Suprapubic skin (tissue), 3 donors: Measurements from ENCODE around the gene GYPC.

Experiments used
- EP300 ChIP-seq: sonication (generic); formaldehyde crosslinking; IDR thresholded peaks from one replicate; pipeline ENCODE4 v1.6.1; 2017; ENCODE audit warnings: antibody characterized with exemption
- POLR2A ChIP-seq, 2 donors: fragments of 450-650 bp; IDR thresholded peaks; one replicate each; pipeline ENCODE4 v1.6.1; 2017; ENCODE audit warnings: antibody characterized with exemption in 2 of 2, mild to moderate bottlenecking in 2 of 2, moderate library complexity in 2 of 2
- TF ChIP-seq, protein P1 (sequence below), 2 donors: fragments of 200-600 bp in 1 of 2; fragments of 450-650 bp in 1 of 2; sonication (generic) in 1 of 2; IDR thresholded peaks; one replicate each; pipeline ENCODE4 v1.5.1; 2016 to 2019; ENCODE audit warnings: antibody characterized with exemption in 2 of 2, mild to moderate bottlenecking in 1 of 2, moderate library complexity in 1 of 2

DNA sequence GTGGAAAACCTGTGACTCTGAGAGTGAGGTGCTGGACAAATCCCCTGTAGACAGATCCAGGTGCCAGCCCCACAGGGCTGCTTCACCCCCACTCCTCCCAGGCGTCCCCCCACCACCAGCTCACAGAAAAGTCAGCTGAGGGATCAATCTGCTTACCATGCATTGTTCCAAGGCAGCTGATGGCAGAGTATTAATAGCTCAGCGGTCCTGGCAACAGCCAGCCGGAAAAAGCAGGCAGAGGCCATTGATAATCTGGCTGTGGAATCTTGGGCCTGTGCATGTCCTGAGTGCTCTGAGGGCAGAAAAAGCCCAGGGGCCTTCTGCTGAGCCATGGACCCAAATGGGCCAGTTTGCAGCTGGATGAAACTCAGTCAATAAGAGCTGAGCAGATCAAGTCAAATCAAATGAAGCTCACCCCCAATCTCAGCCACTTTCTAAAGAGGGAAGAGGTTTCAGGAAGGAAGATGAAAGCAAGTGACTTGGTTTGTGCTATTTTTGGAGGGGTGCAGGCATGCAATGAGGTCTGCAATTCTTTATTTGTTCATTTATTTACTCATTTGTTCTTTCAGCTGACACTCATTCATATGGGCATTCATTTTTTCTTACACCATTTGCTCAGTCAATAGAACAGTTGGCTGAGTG lies 63.4 kb downstream of the GYPC start:
- TF ChIP-seq EP300 (no peak), POLR2A (IDR thresholded peaks at IDR 0.05) (no peak)
- TF ChIP-seq, protein P1, sequence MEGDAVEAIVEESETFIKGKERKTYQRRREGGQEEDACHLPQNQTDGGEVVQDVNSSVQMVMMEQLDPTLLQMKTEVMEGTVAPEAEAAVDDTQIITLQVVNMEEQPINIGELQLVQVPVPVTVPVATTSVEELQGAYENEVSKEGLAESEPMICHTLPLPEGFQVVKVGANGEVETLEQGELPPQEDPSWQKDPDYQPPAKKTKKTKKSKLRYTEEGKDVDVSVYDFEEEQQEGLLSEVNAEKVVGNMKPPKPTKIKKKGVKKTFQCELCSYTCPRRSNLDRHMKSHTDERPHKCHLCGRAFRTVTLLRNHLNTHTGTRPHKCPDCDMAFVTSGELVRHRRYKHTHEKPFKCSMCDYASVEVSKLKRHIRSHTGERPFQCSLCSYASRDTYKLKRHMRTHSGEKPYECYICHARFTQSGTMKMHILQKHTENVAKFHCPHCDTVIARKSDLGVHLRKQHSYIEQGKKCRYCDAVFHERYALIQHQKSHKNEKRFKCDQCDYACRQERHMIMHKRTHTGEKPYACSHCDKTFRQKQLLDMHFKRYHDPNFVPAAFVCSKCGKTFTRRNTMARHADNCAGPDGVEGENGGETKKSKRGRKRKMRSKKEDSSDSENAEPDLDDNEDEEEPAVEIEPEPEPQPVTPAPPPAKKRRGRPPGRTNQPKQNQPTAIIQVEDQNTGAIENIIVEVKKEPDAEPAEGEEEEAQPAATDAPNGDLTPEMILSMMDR (IDR thresholded peaks at IDR 0.05), result no peak
